K562 (cell line): ENCODE measurements around the gene TTLL11. TPM values are rescaled to one million over a fixed set of nuclear protein-coding genes. Genes with fewer than 3 reads are reported as not detected.

Experiments used
- ATAC-seq: fragments of 200-7000 bp; cut with Tn5 transposase; 3 replicates; pipeline ENCODE4 v1.9.1; 2020; ENCODE audit warnings: moderate library complexity
- BruUV-seq: library from RNA; stranded (reverse); fragments of 400-500 nt; replicated peaks from 2 replicates; lab custom pipeline; 2021; lab: Mats Ljungman, UMichigan
- CTCF ChIA-PET: fragments of 300-600 bp; formaldehyde crosslinking; extraction: SDS; loops from one replicate; lab custom pipeline; 2021; ENCODE audit warnings: low intra/inter-chr PET ratio; lab: Yijun Ruan, JAX
- POLR2A ChIA-PET: fragments of 300-600, 350-650 bp; sonication (Branson Sonifier 250); formaldehyde crosslinking; extraction: SDS; loops from one replicate; lab custom pipeline; 2021; ENCODE audit warnings: antibody characterized with exemption, inconsistent platforms; lab: Yijun Ruan, JAX
- DNase-seq, 4 experiments: peaks; one replicate each; pipeline versions ENCODE4 v3.0.0 to v3.0.0-alpha.2; 2011 to 2018; ENCODE audit warnings: low spot score in 3 of 4, mixed read lengths in 3 of 4; ENCODE audit errors: extremely low read depth in 1 of 4
- FAIRE-seq: peaks from 2 replicates; lab custom pipeline; 2011; peaks lifted over from hg19 to GRCh38; lab: Jason Lieb, UNC
- H2AFZ ChIP-seq: 2 replicates; pipeline ENCODE4 v1.6.0; 2011; ENCODE audit warnings: low read depth, low read length, control low read depth, inconsistent platforms
- H3K27ac ChIP-seq: fragments of 200-600 bp; 3 replicates; pipeline ENCODE4 v1.8.0; 2011; ENCODE audit warnings: low read depth, mild to moderate bottlenecking, control low read depth, inconsistent platforms, low read length, moderate library complexity, mixed read lengths; ENCODE audit errors: extremely low read depth
- H3K27me3 ChIP-seq, 2 experiments: fragments of 300-600 bp in 1 of 2; 2 replicates in 1 of 2; 3 replicates in 1 of 2; pipeline versions ENCODE4 v1.6.0 to v1.8.0; 2011; ENCODE audit warnings: inconsistent platforms in 2 of 2, low read length in 2 of 2, mild to moderate bottlenecking in 1 of 2, mixed read lengths in 1 of 2, moderate library complexity in 1 of 2; ENCODE audit not compliant: control insufficient read depth in 2 of 2, insufficient read depth in 2 of 2
- H3K36me3 ChIP-seq: fragments of 300-600 bp; 3 replicates; pipeline ENCODE4 v1.8.0; 2011; ENCODE audit warnings: mild to moderate bottlenecking, low read length, inconsistent platforms; ENCODE audit not compliant: control insufficient read depth, insufficient read depth
- H3K4me1 ChIP-seq, 2 experiments: fragments of 200-600 bp in 1 of 2; replicated peaks in 1 of 2; 2 replicates in 1 of 2; 3 replicates in 1 of 2; pipeline versions ENCODE4 v1.5.1 to v1.8.0; 2011; ENCODE audit warnings: inconsistent platforms in 2 of 2, low read length in 2 of 2, mild to moderate bottlenecking in 1 of 2, mixed read lengths in 1 of 2, moderate library complexity in 1 of 2; ENCODE audit not compliant: control insufficient read depth in 2 of 2, insufficient read depth in 2 of 2
- H3K4me2 ChIP-seq: 2 replicates; pipeline ENCODE4 v1.6.1; 2011; ENCODE audit warnings: low read length, control low read depth, inconsistent platforms, mixed read lengths; ENCODE audit not compliant: insufficient read depth
- H3K4me3 ChIP-seq: fragments of 200-600 bp; sonication (generic), shearing (Covaris generic); 2 replicates; pipeline ENCODE4 v1.5.1; 2016; ENCODE audit warnings: control low read depth, inconsistent platforms
- H3K79me2 ChIP-seq: fragments of 200-600 bp; 3 replicates; pipeline ENCODE4 v1.8.0; 2011; ENCODE audit warnings: low read length, inconsistent platforms; ENCODE audit not compliant: control insufficient read depth, insufficient read depth
- H3K9ac ChIP-seq, 2 experiments: 2 replicates each; pipeline versions ENCODE4 v1.6.0 to v1.6.1; 2011; ENCODE audit warnings: low read depth in 2 of 2, low read length in 2 of 2, control low read depth in 1 of 2, inconsistent platforms in 1 of 2, mild to moderate bottlenecking in 1 of 2, mixed read lengths in 1 of 2; ENCODE audit not compliant: insufficient read depth in 1 of 2
- H3K9me1 ChIP-seq: one replicate; pipeline ENCODE4 v1.6.0; 2011; ENCODE audit warnings: inconsistent platforms, mild to moderate bottlenecking, low read length, moderate library complexity; ENCODE audit not compliant: control insufficient read depth, insufficient read depth
- H3K9me3 ChIP-seq: replicated peaks from 2 replicates; pipeline ENCODE4 v1.5.1; 2011; ENCODE audit warnings: low read depth, low read length, inconsistent platforms; ENCODE audit not compliant: control insufficient read depth, insufficient read depth
- H4K20me1 ChIP-seq: replicated peaks from 2 replicates; pipeline ENCODE4 v1.6.1; 2011; ENCODE audit warnings: low read length, inconsistent platforms, mixed read lengths; ENCODE audit not compliant: control insufficient read depth, insufficient read depth
- BMI1 ChIP-seq: fragments of 150-350 bp; IDR thresholded peaks from 2 replicates; pipeline ENCODE4 v1.6.1; 2014; ENCODE audit warnings: low read length
- CBFA2T3 ChIP-seq: fragments of 450-650 bp; IDR thresholded peaks from 2 replicates; pipeline ENCODE4 v1.6.1; 2017
- DACH1 ChIP-seq: fragments of 450-650 bp; IDR thresholded peaks from 2 replicates; pipeline ENCODE4 v1.6.1; 2018; ENCODE audit not compliant: partially characterized antibody
- EGR1 ChIP-seq: fragments of 450-650 bp; conservative IDR thresholded peaks from 2 replicates; pipeline ENCODE4 v1.6.1; 2017; ENCODE audit warnings: mild to moderate bottlenecking
- EP300 ChIP-seq: IDR thresholded peaks from 2 replicates; pipeline ENCODE4 v1.6.1; 2012; ENCODE audit warnings: low read length, improper control_type of control experiment
- FOSL1 ChIP-seq: fragments of 200-800 bp; sonication (Bioruptor generic); conservative IDR thresholded peaks from 2 replicates; pipeline ENCODE4 v1.6.1; 2016; ENCODE audit warnings: missing genetic modification characterization, missing compliant biosample characterization
- GABPB2 ChIP-seq: fragments of 250-450 bp; sonication (Bioruptor Pico); conservative IDR thresholded peaks from 2 replicates; pipeline ENCODE4 v1.5.1; 2021; ENCODE audit warnings: mild to moderate bottlenecking
- JUND ChIP-seq, 2 experiments: IDR thresholded peaks; 2 replicates in 1 of 2; 3 replicates in 1 of 2; pipeline ENCODE4 v1.6.1; 2011; ENCODE audit warnings: borderline replicate concordance in 2 of 2, low read depth in 2 of 2, low read length in 2 of 2, improper control_type of control experiment in 1 of 2, missing biosample characterization in 1 of 2, missing genetic modification characterization in 1 of 2, missing genetic modification reagents in 1 of 2
- MEIS2 ChIP-seq: fragments of 450-650 bp; IDR thresholded peaks from 2 replicates; pipeline ENCODE4 v1.6.1; 2014; ENCODE audit warnings: mild to moderate bottlenecking; ENCODE audit not compliant: partially characterized antibody
- MTA2 ChIP-seq: fragments of 450-650 bp; IDR thresholded peaks from 2 replicates; pipeline ENCODE4 v1.6.1; 2016; ENCODE audit warnings: low read depth
- NCOA1 ChIP-seq: fragments of 450-650 bp; IDR thresholded peaks from 2 replicates; pipeline ENCODE4 v1.6.1; 2016; ENCODE audit warnings: low read depth
- NCOR1 ChIP-seq: fragments of 450-650 bp; IDR thresholded peaks from 2 replicates; pipeline ENCODE4 v1.6.1; 2016; ENCODE audit warnings: mild to moderate bottlenecking, moderate library complexity
- RAD51 ChIP-seq: fragments of 450-650 bp; IDR thresholded peaks from 2 replicates; pipeline ENCODE4 v1.7.1; 2016; ENCODE audit warnings: low read depth, mild to moderate bottlenecking, borderline replicate concordance
- SMARCA4 ChIP-seq: fragments of 450-650 bp; IDR thresholded peaks from 2 replicates; pipeline ENCODE4 v1.6.1; 2016
- TAL1 ChIP-seq: fragments of 450-650 bp; IDR thresholded peaks from 2 replicates; pipeline ENCODE4 v1.6.1; 2016; ENCODE audit warnings: mild to moderate bottlenecking
- ZBTB7A ChIP-seq: IDR thresholded peaks from 2 replicates; pipeline ENCODE4 v1.6.1; 2011; ENCODE audit warnings: low read depth, mild to moderate bottlenecking, low read length, moderate library complexity, borderline replicate concordance; ENCODE audit not compliant: control insufficient read depth
- ZNF589 ChIP-seq: fragments of 200-800 bp; sonication (Bioruptor generic); IDR thresholded peaks from 2 replicates; pipeline ENCODE4 v1.6.1; 2016; ENCODE audit warnings: low read depth, missing genetic modification characterization, missing compliant biosample characterization
- WGBS: fragments of 100-300 bp; shearing (Covaris generic); methylation state at CpG from one replicate; pipeline ENCODE4 v1.1.6; 2016; ENCODE audit warnings: low coverage, mixed read lengths; ENCODE audit not compliant: insufficient coverage; ENCODE audit errors: missing lambda C conversion rate; 5-methylcytosine and 5-hydroxymethylcytosine counted together
- in situ Hi-C: fragments of 300-500 bp; cut with MboI; formaldehyde crosslinking; loops from 4 replicates; pipeline ENCODE4 v1.15.0; 2018; ENCODE audit warnings: inconsistent platforms, mixed read lengths
- intact Hi-C: fragments of 100-400 bp; cut with micrococcal nuclease; formaldehyde crosslinking; loops from 2 replicates; pipeline ENCODE4 v1.14.2; 2022
- polyA plus RNA-seq, 8 experiments: library from polyadenylated mRNA; depleted of rRNA in 4 of 8; stranded (reverse) in 5 of 8; unstranded in 3 of 8; fragments of >200 nt; fragmentation: Nextera tagmentation in 2 of 8; fragmentation: Illumina TruSeq in 1 of 8; extraction: Ambion mirVana in 2 of 8; extraction: Trizol in 1 of 8; gene quantifications; 2 replicates each; pipeline versions ENCODE4 v1.2.1 to v1.2.3, GENCODE V29; 2011 to 2014; ENCODE audit warnings: inconsistent platforms in 1 of 8, missing spikeins in 1 of 8
- total RNA-seq, 7 experiments: library from RNA; depleted of rRNA in 6 of 7; stranded (reverse); fragments of >200 nt in 6 of 7; fragmentation: Illumina TruSeq in 2 of 7; extraction: Trizol in 2 of 7; gene quantifications; 2 replicates each; pipeline versions ENCODE4 v1.2.1 to v1.2.3, GENCODE V29; 2011 to 2021; ENCODE audit warnings: low replicate concordance in 1 of 7
- TF ChIP-seq, protein P1 (sequence below): fragments of 200-800 bp; sonication (Bioruptor generic); IDR thresholded peaks from 2 replicates; pipeline ENCODE4 v1.6.1; 2017; ENCODE audit warnings: missing genetic modification characterization, missing compliant biosample characterization

Gene TTLL11
- total and polyA plus RNA-seq, 9 of the 15 experiments (the other 6 are each of a cell fraction or from before 2014, with no cell fraction given) = 0.83 to 4.4 (median 2.7) TPM

DNA sequence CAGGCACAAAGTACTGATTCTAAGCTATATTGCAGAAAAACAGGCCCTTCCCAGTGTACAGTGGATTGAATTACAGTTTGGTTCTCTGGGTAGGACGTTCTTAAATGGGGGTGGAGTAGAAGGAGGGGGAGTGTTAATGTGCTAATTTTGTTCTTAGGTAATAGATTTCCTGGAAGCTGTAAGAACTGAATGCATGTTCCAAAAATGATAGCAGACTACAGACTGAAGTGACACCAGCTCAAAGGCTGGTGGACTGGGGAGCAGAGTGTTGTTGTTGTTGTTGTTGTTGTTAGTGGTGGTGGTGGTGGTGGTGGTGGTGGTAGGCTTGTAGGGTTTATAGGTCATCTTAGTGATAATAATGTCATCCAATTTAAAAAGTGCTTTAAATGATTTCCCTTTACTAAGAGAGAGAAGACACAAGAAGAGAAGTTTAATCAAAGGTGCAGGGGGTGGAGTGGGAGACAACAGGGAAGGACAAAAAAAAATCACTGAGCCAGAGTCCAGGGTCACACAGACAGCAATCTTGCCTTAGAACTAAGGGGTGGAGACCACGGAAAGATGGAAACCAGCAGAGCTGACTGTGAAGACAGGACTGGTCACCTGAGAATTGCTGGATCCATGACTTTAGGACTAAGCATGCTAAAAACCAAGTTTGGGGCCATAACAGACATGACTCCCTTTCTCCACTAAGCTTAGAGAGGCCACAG, 27.0 kb downstream of the TTLL11 start:
- CTCF ChIA-PET = no interaction called here
- no TSS peak for BruUV-seq
- TF ChIP-seq JUND (IDR thresholded peaks at IDR 0.05; ENCODE audit: borderline replicate concordance, low read depth, low read length) (0 out of 2 replicates have a peak, but pooled peaks have one; percentile 18), JUND (tag; IDR thresholded peaks at IDR 0.05; ENCODE audit: borderline replicate concordance, low read depth, low read length) (no peak; the same call in 2 of the 3 replicates), NCOA1 (peak; percentile 39; the same call in 1 of the 2 replicates), EGR1 (0 out of 2 replicates have a peak, but pooled peaks have one; percentile 26), GABPB2 (CRISPR knock-in tag) (no peak), NCOR1 (peak; percentile 43; the same call in 1 of the 2 replicates), FOSL1 (tag) (no peak), MEIS2 (peak; percentile 9), MTA2 (0 out of 2 replicates have a peak, but pooled peaks have one; percentile 19), ZBTB7A (no peak), SMARCA4 (peak; percentile 53; the same call in 1 of the 2 replicates), BMI1 (no peak), ZNF589 (CRISPR knock-in tag) (0 out of 2 replicates have a peak, but pooled peaks have one; percentile 37), EP300 (peak; percentile 22; the same call in 1 of the 2 replicates), DACH1 (peak; percentile 41), TAL1 (peak; percentile 37; the same call in 1 of the 2 replicates), RAD51 (no peak), CBFA2T3 (peak; percentile 49; the same call in 1 of the 2 replicates)
- TF ChIP-seq, protein P1, sequence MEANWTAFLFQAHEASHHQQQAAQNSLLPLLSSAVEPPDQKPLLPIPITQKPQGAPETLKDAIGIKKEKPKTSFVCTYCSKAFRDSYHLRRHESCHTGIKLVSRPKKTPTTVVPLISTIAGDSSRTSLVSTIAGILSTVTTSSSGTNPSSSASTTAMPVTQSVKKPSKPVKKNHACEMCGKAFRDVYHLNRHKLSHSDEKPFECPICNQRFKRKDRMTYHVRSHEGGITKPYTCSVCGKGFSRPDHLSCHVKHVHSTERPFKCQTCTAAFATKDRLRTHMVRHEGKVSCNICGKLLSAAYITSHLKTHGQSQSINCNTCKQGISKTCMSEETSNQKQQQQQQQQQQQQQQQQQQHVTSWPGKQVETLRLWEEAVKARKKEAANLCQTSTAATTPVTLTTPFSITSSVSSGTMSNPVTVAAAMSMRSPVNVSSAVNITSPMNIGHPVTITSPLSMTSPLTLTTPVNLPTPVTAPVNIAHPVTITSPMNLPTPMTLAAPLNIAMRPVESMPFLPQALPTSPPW = peak; percentile 29; the same call in 1 of the 2 replicates

More for the DNA sequence above, 27.0 kb downstream of the TTLL11 start:
- Histone ChIP-seq H2AFZ (peak overlapping the region; percentile 62), H3K36me3 (no peaks in the 10 kb centered on the region), H4K20me1 (peaks cover 4% of the 10 kb centered on the region; the same call in 1 of the 2 replicates), H3K79me2 (no peaks in the 10 kb centered on the region), H3K27me3 (no peaks in the 10 kb centered on the region), H3K9me1 (no peaks in the 10 kb centered on the region), H3K9ac (0 out of 4 replicates have a peak overlapping the region, but pooled peaks of 1 of the 2 experiments have one; percentile 1), H3K4me3 (no peak overlapping the region), H3K27ac (peak overlapping the region; percentile 59; the same call in 1 of the 3 replicates), H3K4me2 (peak overlapping the region; percentile 23), H3K4me1 (peaks cover 0 to 22% of the 10 kb centered on the region in 2 experiments; a peak in 2 of 5 replicates), H3K9me3 (no peaks in the 10 kb centered on the region)
- WGBS = 0% methylated on average over 2 of the region's 2 CpGs
- no peak for FAIRE-seq
- in situ Hi-C loops (no loop called here), intact Hi-C loops (no loop called here)
- DNase-seq = peak; percentile 43 to 63 (median 54)
- POLR2A ChIA-PET = interaction anchor here (0.5 to 0.9 kb wide), 3 partner anchors 13 to 297 kb away, joined by 3 read pairs; no protein-coding TSS in a partner anchor
- peak; percentile 89 for ATAC-seq
